PC-9 (cell line): Measurements from ENCODE around the gene RALGPS1. TPM values are rescaled to one million over a fixed set of nuclear protein-coding genes. Genes with fewer than 3 reads are reported as not detected.

Source experiments
- BruUV-seq: library from RNA; stranded (reverse); fragments of 400-500 nt; replicated peaks from 2 replicates; lab custom pipeline; 2021; lab: Mats Ljungman, UMichigan
- CTCF ChIA-PET: fragments of 300-600 bp; sonication (Branson Sonifier 250); formaldehyde crosslinking; loops from one replicate; lab custom pipeline; 2022; ENCODE audit warnings: antibody characterized with exemption; lab: Charles Lee
- POLR2A ChIA-PET: fragments of 300-600 bp; sonication (Branson Sonifier 250); formaldehyde crosslinking; loops from one replicate; lab custom pipeline; 2022; ENCODE audit warnings: antibody characterized with exemption; ENCODE audit not compliant: unreplicated experiment; lab: Charles Lee
- DNase-seq, 2 experiments: peaks; one replicate each; pipeline versions ENCODE4 v3.0.0 to v3.0.0-alpha.2; 2015 to 2022; ENCODE audit warnings: mixed read lengths in 1 of 2
- H2AFZ ChIP-seq: fragments of 200-600 bp; sonication (generic); 2 replicates; pipeline ENCODE4 v1.8.1; 2017; ENCODE audit warnings: antibody characterized with exemption
- H3F3A ChIP-seq: fragments of 200-600 bp; sonication (generic); 2 replicates; pipeline ENCODE4 v1.8.1; 2017; ENCODE audit warnings: antibody characterized with exemption, mild to moderate bottlenecking, low read depth; ENCODE audit not compliant: insufficient read depth
- H3K27ac ChIP-seq: fragments of 200-600 bp; sonication (generic); 2 replicates; pipeline ENCODE4 v1.6.1; 2016; ENCODE audit warnings: mixed run types
- H3K27me3 ChIP-seq: fragments of 200-600 bp; sonication (generic); 2 replicates; pipeline ENCODE4 v1.6.1; 2016; ENCODE audit warnings: low read depth, mixed run types; ENCODE audit not compliant: insufficient read depth
- H3K36me3 ChIP-seq: fragments of 200-600 bp; sonication (generic); 2 replicates; pipeline ENCODE4 v1.6.1; 2016; ENCODE audit warnings: low read depth, mixed run types
- H3K4me1 ChIP-seq: fragments of 200-600 bp; sonication (generic); replicated peaks from 2 replicates; pipeline ENCODE4 v1.6.1; 2016; ENCODE audit warnings: mixed run types; ENCODE audit not compliant: insufficient read depth
- H3K4me2 ChIP-seq: fragments of 200-600 bp; sonication (generic); 2 replicates; pipeline ENCODE4 v1.6.1; 2017; ENCODE audit warnings: mixed run types
- H3K4me3 ChIP-seq: fragments of 200-600 bp; sonication (generic); 2 replicates; pipeline ENCODE4 v1.6.1; 2016; ENCODE audit warnings: mixed run types
- H3K79me2 ChIP-seq: fragments of 200-600 bp; sonication (generic); 2 replicates; pipeline ENCODE4 v1.6.1; 2017; ENCODE audit warnings: low read depth, mixed run types
- H3K9me2 ChIP-seq: fragments of 200-600 bp; sonication (generic); 2 replicates; pipeline ENCODE4 v1.8.1; 2017; ENCODE audit warnings: mild to moderate bottlenecking; ENCODE audit not compliant: insufficient read depth
- H3K9me3 ChIP-seq: fragments of 200-600 bp; sonication (generic); 2 replicates; pipeline ENCODE4 v1.8.1; 2016; ENCODE audit warnings: low read depth; ENCODE audit not compliant: insufficient read depth
- H4K20me1 ChIP-seq: fragments of 200-600 bp; sonication (generic); 2 replicates; pipeline ENCODE4 v1.8.1; 2017; ENCODE audit not compliant: insufficient read depth
- CTCF ChIP-seq: fragments of 200-600 bp; sonication (generic); conservative IDR thresholded peaks from 2 replicates; pipeline ENCODE4 v1.6.1; 2017; ENCODE audit warnings: mixed run types, antibody characterized with exemption, mild to moderate bottlenecking, moderate library complexity
- EZH2 ChIP-seq: fragments of 200-600 bp; sonication (generic); IDR thresholded peaks from 2 replicates; pipeline ENCODE4 v1.8.0; 2017; ENCODE audit warnings: antibody characterized with exemption, low read depth
- intact Hi-C: fragments of 100-400 bp; cut with micrococcal nuclease; formaldehyde crosslinking; loops from one replicate; pipeline ENCODE4 v1.10.0; 2022; ENCODE audit not compliant: unreplicated experiment
- total RNA-seq: library from RNA; stranded (reverse); gene quantifications from 2 replicates; pipeline ENCODE4 v1.2.3, GENCODE V29; 2021

The RALGPS1 gene
- total RNA-seq, 1 experiment from 2014 or later = 23.3 TPM

- no peaks in the 10 kb centered on the region for H3K27me3 ChIP-seq
- CTCF ChIA-PET = no interaction called here
- no TSS peak for BruUV-seq
These were observed 56.7 kb downstream of the RALGPS1 start for GRCh38 chr9:126971261-126971660.

GRCh38 chr9:126973651-126974529, 59.3 kb downstream of the RALGPS1 start:
- Histone ChIP-seq H3K27me3 (no peaks in the 10 kb centered on the region), H3K9me2 (no peaks in the 10 kb centered on the region), H3F3A (no peaks in the 10 kb centered on the region), H3K27ac (no peak overlapping the region), H3K4me3 (no peak overlapping the region), H4K20me1 (no peaks in the 10 kb centered on the region), H2AFZ (no peak overlapping the region), H3K79me2 (no peaks in the 10 kb centered on the region), H3K9me3 (no peaks in the 10 kb centered on the region), H3K4me2 (no peak overlapping the region), H3K36me3 (no peaks in the 10 kb centered on the region), H3K4me1 (no peaks in the 10 kb centered on the region)
- intact Hi-C loops = no loop called here
- DNase-seq = no peak
- POLR2A ChIA-PET = interaction anchor here (0.7 kb wide), 1 partner anchor 75 kb away, joined by 11 read pairs; no protein-coding TSS in a partner anchor
- CTCF ChIA-PET = interaction anchor here (0.7 kb wide), 1 partner anchor 375 kb away, joined by 3 read pairs; no protein-coding TSS in a partner anchor
- no TSS peak for BruUV-seq
- TF ChIP-seq EZH2 (no peak), CTCF (no peak)

More at GRCh38 chr9:126971261-126971660, 56.7 kb downstream of the RALGPS1 start:
- H3K79me2 ChIP-seq = no peaks in the 10 kb centered on the region
- no peak for TF ChIP-seq EZH2
- H3F3A ChIP-seq = no peaks in the 10 kb centered on the region
- H3K4me1 ChIP-seq = no peaks in the 10 kb centered on the region
- POLR2A ChIA-PET = interaction anchor here (0.6 kb wide), 1 partner anchor 598 kb away, joined by 19 read pairs; no protein-coding TSS in a partner anchor
- H3K9me3 ChIP-seq = no peaks in the 10 kb centered on the region
- no peak overlapping the region for H3K4me3 ChIP-seq
- H2AFZ ChIP-seq = no peak overlapping the region
- no peak overlapping the region for H3K27ac ChIP-seq
- no peaks in the 10 kb centered on the region for H4K20me1 ChIP-seq
- DNase-seq = no peak
- intact Hi-C loops = no loop called here
- no peaks in the 10 kb centered on the region for H3K36me3 ChIP-seq
- H3K9me2 ChIP-seq = no peaks in the 10 kb centered on the region
- no peak overlapping the region for H3K4me2 ChIP-seq

- intact Hi-C loops = no loop called here
- no peak overlapping the region for H3K4me3 ChIP-seq
- no peak overlapping the region for H2AFZ ChIP-seq
- POLR2A ChIA-PET = no interaction called here
- H3F3A ChIP-seq = no peaks in the 10 kb centered on the region
- no peaks in the 10 kb centered on the region for H3K27me3 ChIP-seq
- no peaks in the 10 kb centered on the region for H3K9me2 ChIP-seq
- H3K4me1 ChIP-seq = no peaks in the 10 kb centered on the region
- H4K20me1 ChIP-seq = no peaks in the 10 kb centered on the region
- no peaks in the 10 kb centered on the region for H3K9me3 ChIP-seq
- H3K27ac ChIP-seq = no peak overlapping the region
- TF ChIP-seq EZH2 (no peak), CTCF (no peak)
- CTCF ChIA-PET = interaction anchor here (0.7 kb wide), 1 partner anchor 374 kb away, joined by 3 read pairs; no protein-coding TSS in a partner anchor
- DNase-seq = no peak
- no TSS peak for BruUV-seq
- no peak overlapping the region for H3K4me2 ChIP-seq
- H3K79me2 ChIP-seq = no peaks in the 10 kb centered on the region
- H3K36me3 ChIP-seq = no peaks in the 10 kb centered on the region
These were observed 60.0 kb downstream of the RALGPS1 start for GRCh38 chr9:126974594-126974993.
